Gastroesophageal sphincter (tissue), 3 donors: ENCODE data around the gene FAM161B.

Source experiments
- POLR2A ChIP-seq, 2 donors: fragments of 450-650 bp; IDR thresholded peaks; one replicate each; pipeline ENCODE4 v1.6.1; 2017; ENCODE audit warnings: antibody characterized with exemption in 2 of 2, mild to moderate bottlenecking in 2 of 2, moderate library complexity in 1 of 2
- POLR2AphosphoS5 ChIP-seq: sonication (generic); formaldehyde crosslinking; IDR thresholded peaks from one replicate; pipeline ENCODE4 v1.6.1; 2017; ENCODE audit warnings: antibody characterized with exemption
- TF ChIP-seq, protein P1 (sequence below), 4 experiments: fragments of 200-600 bp in 2 of 4; fragments of 450-650 bp in 2 of 4; sonication (generic) in 1 of 4; IDR thresholded peaks; one replicate each; pipeline ENCODE4 v1.5.1; 2017 to 2019; ENCODE audit warnings: antibody characterized with exemption in 4 of 4, mild to moderate bottlenecking in 2 of 4, moderate library complexity in 2 of 4

- TF ChIP-seq, protein P1, sequence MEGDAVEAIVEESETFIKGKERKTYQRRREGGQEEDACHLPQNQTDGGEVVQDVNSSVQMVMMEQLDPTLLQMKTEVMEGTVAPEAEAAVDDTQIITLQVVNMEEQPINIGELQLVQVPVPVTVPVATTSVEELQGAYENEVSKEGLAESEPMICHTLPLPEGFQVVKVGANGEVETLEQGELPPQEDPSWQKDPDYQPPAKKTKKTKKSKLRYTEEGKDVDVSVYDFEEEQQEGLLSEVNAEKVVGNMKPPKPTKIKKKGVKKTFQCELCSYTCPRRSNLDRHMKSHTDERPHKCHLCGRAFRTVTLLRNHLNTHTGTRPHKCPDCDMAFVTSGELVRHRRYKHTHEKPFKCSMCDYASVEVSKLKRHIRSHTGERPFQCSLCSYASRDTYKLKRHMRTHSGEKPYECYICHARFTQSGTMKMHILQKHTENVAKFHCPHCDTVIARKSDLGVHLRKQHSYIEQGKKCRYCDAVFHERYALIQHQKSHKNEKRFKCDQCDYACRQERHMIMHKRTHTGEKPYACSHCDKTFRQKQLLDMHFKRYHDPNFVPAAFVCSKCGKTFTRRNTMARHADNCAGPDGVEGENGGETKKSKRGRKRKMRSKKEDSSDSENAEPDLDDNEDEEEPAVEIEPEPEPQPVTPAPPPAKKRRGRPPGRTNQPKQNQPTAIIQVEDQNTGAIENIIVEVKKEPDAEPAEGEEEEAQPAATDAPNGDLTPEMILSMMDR (IDR thresholded peaks at IDR 0.05) = no peak
- no peak for TF ChIP-seq POLR2A (IDR thresholded peaks at IDR 0.05)
- no peak for TF ChIP-seq POLR2AphosphoS5
Observed at GRCh38 chr14:73961192-73961591, 11.3 kb upstream of the FAM161B start.
